GM21576 (cell line): ENCODE measurements around the gene DAPK1.
"Not testable (repeated sequence)": the region's sequence is repeated elsewhere in the genome, so short reads cannot be mapped to it uniquely, and the experiment has no call there.

ENCODE experiments used
- ATAC-seq: cut with Tn5 transposase; IDR thresholded peaks from one replicate; pipeline ENCODE4 v1.9.1; 2021; ENCODE audit warnings: mild to moderate bottlenecking, moderate library complexity; ENCODE audit not compliant: unreplicated experiment

The DAPK1 gene

DNA sequence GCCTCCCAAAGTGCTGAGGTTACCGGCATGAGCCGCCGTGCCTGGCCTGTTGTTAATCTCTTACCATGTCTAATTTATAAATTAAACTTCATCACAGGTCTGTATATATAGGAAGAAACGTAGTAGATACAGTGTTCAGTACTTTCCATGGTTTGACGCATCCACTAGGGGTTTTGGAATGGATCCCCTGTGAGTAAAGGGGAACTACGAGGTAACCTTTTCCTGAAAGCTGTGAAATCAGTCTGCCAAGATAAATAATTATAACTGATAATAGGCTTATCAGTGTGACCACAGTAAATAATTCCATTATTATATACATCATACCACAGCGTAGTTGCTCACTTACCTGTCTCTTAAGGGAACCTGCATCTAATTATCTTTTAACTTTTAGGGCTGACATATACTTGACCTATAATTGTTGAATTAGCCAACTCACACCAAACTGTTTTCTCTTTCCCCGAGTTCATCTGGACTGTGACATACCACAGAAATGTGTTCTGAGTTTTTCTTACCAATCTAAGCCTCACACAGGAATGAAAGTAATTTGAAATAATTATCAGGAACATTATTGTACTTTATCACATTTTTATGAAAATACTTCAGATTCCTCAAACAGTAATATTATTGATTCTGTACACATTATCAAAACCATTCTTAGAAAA is 42.9 kb downstream of the DAPK1 start:
- no peak for ATAC-seq

DNA sequence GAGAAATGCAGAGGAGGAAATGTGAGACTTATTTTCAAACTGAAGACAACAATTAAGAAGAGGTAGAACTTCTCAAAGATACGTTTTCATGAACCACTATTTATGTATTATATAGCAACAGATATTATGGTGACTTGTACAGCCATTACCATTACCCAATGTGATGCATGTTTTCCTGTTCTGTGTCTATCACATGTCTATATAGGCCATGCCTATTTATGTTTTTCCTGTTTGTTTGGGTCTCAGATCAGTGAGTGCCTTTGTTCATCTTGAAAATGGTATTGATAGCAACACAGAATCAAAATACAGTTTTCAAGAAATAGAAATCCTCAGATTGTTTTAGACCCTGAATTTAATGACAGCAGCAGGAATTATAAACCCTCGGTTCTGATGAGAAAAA is 44.0 kb downstream of the DAPK1 start:
- ATAC-seq, result no peak

DNA sequence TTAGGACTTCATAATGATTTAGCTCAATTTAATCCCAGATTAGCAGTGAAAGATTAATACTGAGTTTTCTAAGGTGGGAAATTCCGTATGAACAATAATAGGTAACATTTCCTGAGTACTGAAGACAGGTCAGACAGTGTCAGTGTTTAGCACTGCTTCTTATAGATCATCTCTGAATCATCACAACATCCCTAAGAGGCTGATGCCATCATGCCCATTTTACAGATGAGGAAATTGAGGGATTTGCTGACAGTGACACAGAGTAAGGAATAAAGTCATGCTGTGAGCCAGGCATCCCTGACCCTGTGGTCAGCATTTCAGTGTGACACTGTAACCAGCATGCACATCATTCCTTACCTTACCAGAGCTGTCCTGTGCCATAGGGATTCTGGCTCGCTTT is 44.5 kb downstream of the DAPK1 start:
- no peak for ATAC-seq

DNA sequence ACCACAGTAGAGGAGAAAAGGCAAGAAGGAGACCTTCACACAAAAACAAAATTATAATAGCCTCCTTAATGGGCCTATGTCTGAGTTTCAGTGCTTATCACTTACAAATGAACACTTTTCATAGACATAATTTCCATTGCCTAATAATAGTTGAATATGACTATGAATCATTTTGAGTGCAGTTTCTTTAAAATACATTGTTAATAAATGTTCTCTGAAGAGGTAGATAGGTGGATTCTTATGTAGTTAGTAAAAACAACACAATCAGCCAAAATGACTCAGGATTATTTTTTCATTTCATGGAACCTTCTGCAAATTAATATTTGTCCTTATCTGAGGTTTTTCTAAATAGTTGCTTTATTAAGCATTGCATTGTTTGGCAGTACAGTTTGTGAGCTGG is 45.6 kb downstream of the DAPK1 start:
- ATAC-seq, result no peak

DNA sequence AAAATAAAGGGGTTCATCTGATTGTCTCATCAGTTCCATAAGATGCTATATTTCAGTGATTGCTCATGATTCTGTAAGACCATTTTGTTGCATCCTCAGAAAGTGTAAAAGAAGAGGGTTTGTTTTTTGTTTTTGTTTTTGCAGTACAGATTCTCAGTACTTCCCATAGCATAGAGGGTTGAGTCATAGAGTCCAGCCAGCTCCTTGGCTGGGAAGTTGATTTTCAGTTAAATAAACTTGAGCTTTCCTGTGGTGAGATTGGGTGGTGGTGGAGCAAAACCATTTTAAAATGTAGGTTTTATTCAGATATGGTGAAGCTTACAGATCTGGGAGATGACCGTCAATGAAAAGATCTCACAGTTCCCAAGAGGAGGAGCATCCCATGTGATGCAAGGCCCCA is 48.2 kb downstream of the DAPK1 start:
- no peak for ATAC-seq

DNA sequence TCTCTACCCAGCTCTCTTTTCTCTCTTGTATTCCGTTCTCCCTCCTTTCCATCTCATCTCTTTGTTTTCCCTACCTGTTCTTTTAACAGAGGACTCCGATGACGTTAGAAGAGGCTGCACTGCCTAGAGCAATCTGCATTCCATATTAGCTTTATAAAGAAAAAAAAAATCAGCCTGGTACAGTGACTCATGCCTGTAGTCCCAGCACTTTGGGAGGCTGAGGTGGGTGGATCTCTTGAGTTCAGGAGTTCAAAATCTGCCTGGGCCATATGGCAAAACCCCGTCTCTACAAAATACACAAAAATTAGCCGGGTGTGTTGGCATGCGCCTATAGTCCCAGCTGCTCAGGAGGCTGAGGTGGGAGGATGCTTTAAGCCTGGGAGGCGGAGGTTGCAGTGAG is 49.0 kb downstream of the DAPK1 start:
- no peak for ATAC-seq

DNA sequence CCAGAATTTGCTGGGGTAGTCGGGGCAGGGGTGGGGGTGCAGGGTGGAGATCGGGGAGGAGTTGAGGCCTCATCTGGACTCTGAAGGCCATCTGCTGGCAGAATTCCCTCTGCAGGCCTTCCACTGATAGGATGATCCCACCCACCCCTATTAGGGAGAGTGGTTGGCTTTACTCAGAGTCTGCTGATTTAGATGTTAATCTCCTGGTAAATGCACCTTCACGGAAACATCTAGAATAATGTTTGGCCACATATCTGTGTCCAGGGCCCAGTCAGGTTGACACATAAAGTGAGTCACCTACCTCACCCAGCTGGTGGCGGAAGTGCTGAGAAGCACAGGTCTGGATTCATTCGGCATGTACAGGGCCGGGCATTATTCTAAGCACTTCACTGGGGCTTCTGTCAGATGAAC is 50.0 kb downstream of the DAPK1 start:
- ATAC-seq, result no peak

DNA sequence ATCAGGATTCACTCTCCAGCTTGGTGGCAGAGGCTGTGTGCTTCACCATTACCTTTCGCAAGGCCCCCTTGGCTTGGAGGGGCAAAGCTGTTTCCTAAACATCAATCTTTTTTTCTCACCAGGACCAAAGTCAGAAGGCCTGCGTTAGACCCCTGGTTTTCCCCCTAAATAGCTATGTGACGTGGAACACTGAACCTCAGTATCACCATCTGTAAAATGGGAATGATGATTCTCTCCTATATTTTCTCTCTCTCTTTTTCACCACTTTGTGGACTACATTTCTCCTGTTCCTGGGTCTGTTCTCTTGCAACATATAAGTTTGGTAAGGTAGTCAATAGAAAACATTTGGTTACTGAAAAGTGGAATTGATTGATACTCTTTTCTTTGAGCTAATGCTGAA is 50.5 kb downstream of the DAPK1 start:
- no peak for ATAC-seq

DNA sequence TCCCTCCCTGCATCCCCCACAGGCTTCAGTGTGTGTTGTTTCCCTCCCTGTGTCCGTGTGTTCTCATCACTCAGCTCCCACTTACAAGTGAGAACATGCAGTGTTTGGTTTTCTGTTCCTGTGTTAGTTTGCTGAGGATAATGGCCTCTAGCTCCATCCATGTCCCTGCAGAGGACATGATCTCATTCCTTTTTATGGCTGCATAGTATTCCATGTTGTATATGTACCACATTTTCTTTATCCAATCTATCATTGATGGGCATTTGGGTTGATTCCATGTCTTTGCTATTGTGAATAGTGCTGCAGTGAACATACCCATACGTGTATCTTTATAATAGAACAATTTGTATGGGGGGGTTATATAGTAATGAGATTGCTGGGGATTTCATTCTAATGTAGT is 51.4 kb downstream of the DAPK1 start:
- ATAC-seq, result not testable (repeated sequence)

DNA sequence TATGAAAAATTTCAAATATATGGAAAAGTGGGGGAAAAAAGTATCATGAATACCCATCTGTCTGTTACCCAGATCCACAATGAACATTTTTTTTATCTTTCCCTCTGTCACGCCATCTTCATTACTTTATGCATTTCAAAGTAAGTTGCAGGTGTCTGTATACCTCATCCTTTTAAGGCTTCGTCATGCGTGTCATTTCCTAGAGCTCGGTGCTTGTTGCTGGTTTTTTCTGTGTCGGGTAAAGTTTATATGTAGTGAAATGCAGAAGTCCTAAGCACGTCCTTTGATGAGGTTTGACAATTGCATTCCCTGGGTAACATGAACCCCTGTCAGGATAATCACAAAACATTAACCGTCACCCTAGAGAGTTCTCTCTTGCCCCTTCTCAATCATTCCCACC is 52.1 kb downstream of the DAPK1 start:
- no peak for ATAC-seq

DNA sequence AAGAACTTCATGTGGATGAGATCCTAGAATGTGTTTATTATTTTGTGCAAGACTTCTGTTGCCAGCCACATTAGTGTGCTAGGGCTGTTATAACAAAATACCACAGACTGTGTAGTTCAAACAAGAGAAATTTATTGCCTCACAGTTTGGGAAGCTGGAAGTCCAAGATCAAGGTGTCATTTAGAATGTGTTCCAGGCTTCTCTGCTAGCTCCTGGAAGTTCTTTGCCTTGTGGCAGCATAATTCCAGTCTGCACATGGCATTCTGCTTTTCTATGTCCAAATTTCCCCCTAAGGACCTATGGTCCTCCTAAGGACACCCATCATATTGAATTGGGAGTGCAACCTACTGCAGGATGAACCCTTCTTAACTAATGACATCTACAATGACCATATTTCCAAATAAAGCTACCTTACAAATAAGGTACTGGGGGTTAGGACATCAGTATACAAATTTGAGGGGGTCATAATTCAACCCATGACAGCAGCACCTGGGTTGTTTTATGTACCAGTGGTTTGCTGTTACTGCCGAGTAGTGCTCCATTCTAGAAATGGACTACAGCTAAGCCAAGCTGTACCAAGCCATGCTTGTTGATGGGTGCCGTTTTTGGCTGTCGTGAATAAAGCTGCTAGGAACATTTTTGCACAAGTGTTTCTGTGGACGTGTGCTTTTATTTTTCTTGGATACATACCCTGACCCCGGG is 52.7 kb downstream of the DAPK1 start:
- no peak for ATAC-seq

DNA sequence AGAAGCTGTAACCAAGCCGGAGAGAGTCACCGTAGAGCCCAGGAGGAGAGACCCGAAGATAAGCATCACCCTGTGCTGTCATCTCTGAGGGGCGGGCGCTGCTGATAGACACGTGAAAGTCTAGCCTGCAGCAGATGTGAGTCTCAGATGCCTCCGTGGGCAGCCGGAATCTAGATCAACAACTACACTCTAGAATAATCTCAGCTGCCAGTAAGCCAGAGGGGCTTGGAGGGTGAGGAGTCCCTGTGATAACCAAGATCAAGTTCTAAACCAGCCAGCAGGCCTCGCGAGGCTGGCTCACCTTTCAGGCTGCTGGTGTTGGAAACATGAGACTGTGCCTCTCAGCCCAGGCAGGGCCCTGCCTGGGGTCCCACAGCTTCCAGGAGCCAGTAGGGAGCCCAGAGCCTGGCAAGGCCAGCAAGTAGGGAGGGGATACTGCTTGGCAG is 54.1 kb downstream of the DAPK1 start:
- ATAC-seq, result no peak

DNA sequence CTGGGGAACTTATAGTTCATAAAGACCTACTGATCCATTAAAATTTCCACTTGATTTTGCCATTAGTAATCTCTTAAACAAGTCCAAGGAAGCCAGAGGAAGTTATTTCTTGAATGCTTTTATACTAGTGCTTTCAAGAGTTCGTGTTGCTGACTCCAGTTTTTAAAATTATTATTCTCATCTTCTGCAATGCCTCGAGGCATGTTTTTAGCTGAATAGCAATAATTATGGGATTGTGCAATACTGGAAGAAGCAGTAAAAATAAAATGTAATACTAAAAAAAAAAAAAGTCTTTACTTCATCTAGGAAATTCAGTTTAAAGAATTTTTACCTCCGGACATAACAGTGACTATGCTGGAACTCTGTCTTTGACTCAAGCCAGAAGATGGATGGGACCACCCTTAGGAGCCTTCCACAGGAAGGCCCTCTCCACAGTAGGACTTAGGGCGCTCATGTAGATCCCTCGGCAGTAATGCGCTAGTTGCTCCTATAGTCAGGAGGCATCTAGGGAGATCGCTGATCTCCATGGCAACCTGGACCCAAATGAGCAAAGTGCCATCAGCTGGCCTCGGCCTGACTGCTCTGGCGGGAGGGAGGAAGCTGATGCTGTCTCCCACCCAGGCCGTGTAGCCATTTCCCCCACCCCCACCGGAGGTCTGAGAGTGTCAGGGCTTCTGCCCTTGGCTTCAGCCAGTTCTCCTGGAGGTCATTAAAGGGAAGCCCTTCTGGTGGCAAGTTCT is 56.7 kb downstream of the DAPK1 start:
- no peak for ATAC-seq

DNA sequence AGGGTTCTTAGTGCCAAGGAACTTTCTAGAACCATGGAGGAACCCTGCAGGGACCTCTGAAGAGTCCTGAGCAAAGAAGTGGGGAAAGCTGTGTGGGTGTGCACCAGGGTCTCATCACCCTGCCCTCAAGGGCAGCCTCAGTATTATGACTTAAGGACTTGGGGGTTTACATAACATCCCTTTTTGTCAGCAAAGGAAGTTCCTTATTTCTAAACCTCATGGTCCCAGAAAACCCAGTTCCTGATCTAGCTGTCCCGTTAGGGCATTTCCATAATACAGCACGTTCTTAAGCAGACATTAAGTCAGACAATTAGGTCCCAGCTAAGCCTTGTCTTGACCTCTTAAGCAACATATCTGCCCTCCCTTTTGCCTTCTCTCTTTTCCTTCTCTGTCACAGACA is 57.3 kb downstream of the DAPK1 start:
- ATAC-seq, result no peak

DNA sequence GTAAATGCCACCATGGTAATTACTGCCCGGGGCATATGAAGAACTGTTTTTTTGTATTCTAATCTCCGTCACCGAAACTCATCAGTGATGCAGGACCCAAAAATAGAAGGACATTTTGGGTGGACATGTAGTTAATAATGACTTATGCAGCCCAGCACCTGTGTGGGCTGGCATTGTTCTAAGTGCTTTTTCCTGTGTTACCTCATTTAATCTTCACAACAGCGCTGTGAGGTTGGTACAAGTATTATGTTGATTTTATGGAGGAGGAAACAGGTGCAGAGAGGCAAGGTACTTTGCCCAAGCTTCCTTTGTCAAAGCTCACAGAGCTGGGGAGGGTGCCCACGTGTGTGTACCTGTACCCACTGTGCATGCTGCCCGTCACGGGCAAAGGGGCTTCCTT is 58.4 kb downstream of the DAPK1 start:
- peak; percentile 33 for ATAC-seq

DNA sequence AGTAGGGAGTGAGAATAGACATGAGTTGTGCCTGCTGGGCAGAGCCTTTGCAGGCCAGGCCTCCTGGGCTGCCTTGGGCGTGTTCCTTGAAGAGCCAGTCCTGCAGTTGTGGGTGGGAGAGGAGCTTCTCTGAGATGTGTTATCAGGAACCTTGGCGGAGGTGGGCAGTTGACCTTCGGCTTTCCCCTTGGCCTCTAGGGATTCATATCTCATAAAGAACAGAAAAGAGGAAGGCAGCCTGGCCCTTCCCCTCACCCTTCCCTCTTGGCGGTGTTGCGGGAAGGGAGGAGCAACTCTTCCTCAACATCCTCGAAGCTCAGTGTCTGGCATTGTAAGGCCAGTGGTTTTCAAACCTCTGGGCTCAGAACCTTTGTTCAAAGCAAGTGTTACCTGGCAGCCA is 59.2 kb downstream of the DAPK1 start:
- ATAC-seq, result no peak

DNA sequence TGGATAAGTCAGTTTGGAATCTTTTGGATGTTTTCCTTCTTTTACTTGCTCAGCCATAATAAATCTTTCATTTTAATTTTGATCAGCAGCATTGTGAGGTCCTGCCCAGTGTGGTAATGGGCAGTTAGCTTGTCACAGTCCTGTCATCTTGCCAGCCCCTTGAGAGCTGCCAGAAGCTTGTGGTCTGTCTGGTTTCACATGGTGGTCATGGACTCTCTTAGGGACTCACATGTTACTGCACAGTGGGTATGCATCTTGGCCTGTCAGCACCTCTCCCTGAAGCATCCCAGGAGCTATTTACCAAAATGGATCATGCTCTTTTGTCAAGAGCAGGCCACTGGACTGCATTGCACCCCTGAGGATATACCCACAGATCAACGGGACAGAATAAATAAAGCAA is 60.3 kb downstream of the DAPK1 start:
- no peak for ATAC-seq

DNA sequence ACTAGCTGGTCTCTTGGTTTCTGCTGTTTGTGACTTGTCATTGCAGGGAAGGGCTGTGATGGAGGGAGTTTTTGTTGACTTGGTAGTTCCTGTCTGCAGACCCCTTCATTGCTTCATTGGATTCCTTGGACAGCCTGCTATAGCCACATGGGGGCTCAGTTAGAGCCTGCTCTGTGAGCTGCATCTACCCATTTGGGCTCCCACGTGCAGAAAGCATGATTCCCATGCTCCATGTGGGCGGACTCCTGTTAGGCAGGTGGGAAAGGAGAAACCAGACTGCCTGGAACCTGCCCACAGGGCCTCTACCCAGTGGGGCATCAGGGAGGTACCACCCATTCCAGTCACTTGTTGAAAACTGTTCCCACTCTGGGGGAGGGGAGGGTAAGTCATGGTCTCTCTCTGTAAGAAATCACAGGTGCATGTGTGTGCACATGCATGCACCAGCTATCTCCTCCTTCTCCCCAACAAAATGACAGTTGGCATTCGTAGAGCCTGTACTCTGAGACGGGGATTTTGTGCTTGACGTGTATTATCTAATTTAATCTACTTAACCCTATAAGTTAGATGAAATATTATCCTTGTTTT is 61.0 kb downstream of the DAPK1 start:
- no peak for ATAC-seq

DNA sequence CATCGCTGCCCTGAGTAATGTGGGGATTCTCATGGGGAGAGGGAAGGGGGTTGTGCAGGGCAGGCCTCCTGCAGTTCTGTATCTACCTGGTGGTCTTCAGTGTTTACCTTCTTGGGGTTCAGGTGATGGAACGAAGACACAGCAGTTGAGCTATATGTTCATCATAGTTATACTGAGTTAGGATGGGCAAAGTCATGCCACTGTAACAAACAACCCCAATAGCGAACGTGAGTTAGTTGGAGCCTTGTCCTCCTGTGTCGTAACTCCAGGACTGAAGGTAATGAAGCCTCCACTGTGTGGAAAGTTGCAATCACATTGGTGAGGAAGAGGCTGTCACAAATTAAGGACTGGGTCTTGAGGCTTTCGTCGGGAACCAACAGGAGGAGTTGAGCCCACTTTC is 64.4 kb downstream of the DAPK1 start:
- ATAC-seq, result no peak

DNA sequence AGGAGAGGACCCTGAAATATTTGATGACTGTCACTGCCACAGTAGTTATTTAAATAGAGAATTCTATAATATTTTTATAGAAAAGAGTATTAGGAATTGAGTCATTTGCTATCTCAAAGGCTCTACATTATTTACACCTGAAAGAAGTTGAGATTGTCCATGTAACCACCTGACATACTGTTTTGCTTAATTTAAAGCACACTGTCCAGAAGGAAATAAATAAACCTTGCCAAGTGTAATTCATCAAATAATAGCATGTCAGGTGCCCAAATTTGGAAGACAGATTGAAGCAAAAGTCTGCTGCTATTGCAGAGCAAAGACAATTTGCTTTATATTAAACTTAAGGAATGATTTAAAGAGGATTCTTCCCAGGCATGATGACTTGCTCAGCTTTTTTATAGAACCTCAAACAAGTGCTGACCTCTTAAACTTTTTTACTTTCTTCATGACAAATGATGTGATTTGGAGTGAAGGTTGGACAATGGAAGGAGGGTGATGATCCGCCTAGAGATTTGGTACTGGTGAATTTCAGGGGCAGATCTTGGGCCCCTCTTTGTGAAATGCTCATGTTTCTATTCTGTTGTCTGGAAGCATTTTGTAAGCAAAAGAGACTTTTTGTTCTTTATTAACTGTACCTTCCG is 65.0 kb downstream of the DAPK1 start:
- no peak for ATAC-seq

DNA sequence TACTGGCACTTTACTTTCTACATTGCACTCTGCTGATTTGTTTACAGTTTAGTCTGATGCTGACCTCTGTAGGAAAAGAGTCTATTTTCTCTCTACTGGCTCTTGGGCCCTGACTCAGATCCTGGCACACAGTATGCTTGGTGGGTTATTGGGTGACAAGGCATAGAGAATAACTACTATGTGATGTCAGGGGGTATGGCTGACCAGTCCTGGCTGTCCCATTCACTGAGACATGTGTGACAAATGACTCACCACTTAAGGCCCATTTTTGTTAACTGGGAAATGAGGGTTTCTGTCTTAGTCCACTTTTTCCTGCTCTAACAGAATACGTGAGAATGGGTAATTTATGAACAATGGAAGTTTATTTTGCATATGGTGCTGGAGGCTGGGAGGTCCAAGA is 66.4 kb downstream of the DAPK1 start:
- ATAC-seq, result no peak
